ENCODE measurements around the gene KCTD10.

KCTD10 gene

GRCh38 chr12:109493090-109493489 lies 16.0 kb upstream of the KCTD10 start:
- Histone ChIP-seq H3K9me3 (ENCODE audit: insufficient read depth, low read depth, low read length) (no peaks in the 10 kb centered on the region), H3K27me3 (ENCODE audit: insufficient read depth, low read length) (no peaks in the 10 kb centered on the region), H3K36me3 (ENCODE audit: insufficient read depth, low read depth, low read length) (peaks cover 69% of the 10 kb centered on the region), H3K27ac (ENCODE audit: low read length) (no peak overlapping the region), H3K4me1 (ENCODE audit: insufficient read depth, low read length) (no peaks in the 10 kb centered on the region), H3K9ac (ENCODE audit: low read depth, low read length) (no peak overlapping the region), H3K4me3 (ENCODE audit: low read length) (no peak overlapping the region)

GRCh38 chr12:109492371-109492770 lies 15.3 kb upstream of the KCTD10 start:
- H3K27ac ChIP-seq (ENCODE audit: low read length): no peak overlapping the region
- H3K27me3 ChIP-seq (ENCODE audit: insufficient read depth, low read length): no peaks in the 10 kb centered on the region
- no peak overlapping the region for H3K4me3 ChIP-seq (ENCODE audit: low read length)
- H3K4me1 ChIP-seq (ENCODE audit: insufficient read depth, low read length): no peaks in the 10 kb centered on the region
- H3K9ac ChIP-seq (ENCODE audit: low read depth, low read length): no peak overlapping the region
- H3K36me3 ChIP-seq (ENCODE audit: insufficient read depth, low read depth, low read length): peaks cover 69% of the 10 kb centered on the region
- no peaks in the 10 kb centered on the region for H3K9me3 ChIP-seq (ENCODE audit: insufficient read depth, low read depth, low read length)

- no peak overlapping the region for H3K4me3 ChIP-seq (ENCODE audit: low read length)
- no peak overlapping the region for H3K27ac ChIP-seq (ENCODE audit: low read length)
- no peaks in the 10 kb centered on the region for H3K4me1 ChIP-seq (ENCODE audit: insufficient read depth, low read length)
- no peaks in the 10 kb centered on the region for H3K27me3 ChIP-seq (ENCODE audit: insufficient read depth, low read length)
- H3K9ac ChIP-seq (ENCODE audit: low read depth, low read length): no peak overlapping the region
- H3K36me3 ChIP-seq (ENCODE audit: insufficient read depth, low read depth, low read length): peaks cover 76% of the 10 kb centered on the region
- no peaks in the 10 kb centered on the region for H3K9me3 ChIP-seq (ENCODE audit: insufficient read depth, low read depth, low read length)
These were observed 14.6 kb upstream of the KCTD10 start for GRCh38 chr12:109491671-109492070.

- no peak overlapping the region for H3K4me3 ChIP-seq (ENCODE audit: low read length)
- no peaks in the 10 kb centered on the region for H3K4me1 ChIP-seq (ENCODE audit: insufficient read depth, low read length)
- H3K36me3 ChIP-seq (ENCODE audit: insufficient read depth, low read depth, low read length): peaks cover 84% of the 10 kb centered on the region
- H3K9me3 ChIP-seq (ENCODE audit: insufficient read depth, low read depth, low read length): no peaks in the 10 kb centered on the region
- no peak overlapping the region for H3K27ac ChIP-seq (ENCODE audit: low read length)
- no peak overlapping the region for H3K9ac ChIP-seq (ENCODE audit: low read depth, low read length)
- H3K27me3 ChIP-seq (ENCODE audit: insufficient read depth, low read length): no peaks in the 10 kb centered on the region
These were observed 13.0 kb upstream of the KCTD10 start for GRCh38 chr12:109489955-109490565.

GRCh38 chr12:109489016-109489954 lies 12.2 kb upstream of the KCTD10 start:
- H3K4me1 ChIP-seq (ENCODE audit: insufficient read depth, low read length): no peaks in the 10 kb centered on the region
- peaks cover 84% of the 10 kb centered on the region for H3K36me3 ChIP-seq (ENCODE audit: insufficient read depth, low read depth, low read length)
- H3K4me3 ChIP-seq (ENCODE audit: low read length): no peak overlapping the region
- H3K27me3 ChIP-seq (ENCODE audit: insufficient read depth, low read length): no peaks in the 10 kb centered on the region
- no peak overlapping the region for H3K9ac ChIP-seq (ENCODE audit: low read depth, low read length)
- H3K9me3 ChIP-seq (ENCODE audit: insufficient read depth, low read depth, low read length): no peaks in the 10 kb centered on the region
- H3K27ac ChIP-seq (ENCODE audit: low read length): no peak overlapping the region

GRCh38 chr12:109488051-109488665 lies 11.1 kb upstream of the KCTD10 start:
- no peak overlapping the region for H3K27ac ChIP-seq (ENCODE audit: low read length)
- H3K9me3 ChIP-seq (ENCODE audit: insufficient read depth, low read depth, low read length): no peaks in the 10 kb centered on the region
- H3K4me3 ChIP-seq (ENCODE audit: low read length): no peak overlapping the region
- peaks cover 90% of the 10 kb centered on the region for H3K36me3 ChIP-seq (ENCODE audit: insufficient read depth, low read depth, low read length)
- H3K27me3 ChIP-seq (ENCODE audit: insufficient read depth, low read length): no peaks in the 10 kb centered on the region
- no peak overlapping the region for H3K9ac ChIP-seq (ENCODE audit: low read depth, low read length)
- no peaks in the 10 kb centered on the region for H3K4me1 ChIP-seq (ENCODE audit: insufficient read depth, low read length)

GRCh38 chr12:109487181-109488050 lies 10.3 kb upstream of the KCTD10 start:
- Histone ChIP-seq H3K4me3 (ENCODE audit: low read length) (no peak overlapping the region), H3K4me1 (ENCODE audit: insufficient read depth, low read length) (no peaks in the 10 kb centered on the region), H3K9me3 (ENCODE audit: insufficient read depth, low read depth, low read length) (no peaks in the 10 kb centered on the region), H3K36me3 (ENCODE audit: insufficient read depth, low read depth, low read length) (peaks cover 86% of the 10 kb centered on the region), H3K27ac (ENCODE audit: low read length) (no peak overlapping the region), H3K27me3 (ENCODE audit: insufficient read depth, low read length) (no peaks in the 10 kb centered on the region), H3K9ac (ENCODE audit: low read depth, low read length) (no peak overlapping the region)

GRCh38 chr12:109485201-109485600 lies 8.1 kb upstream of the KCTD10 start:
- Histone ChIP-seq H3K4me3 (ENCODE audit: low read length) (no peak overlapping the region), H3K27ac (ENCODE audit: low read length) (no peak overlapping the region), H3K9ac (ENCODE audit: low read depth, low read length) (no peak overlapping the region), H3K9me3 (ENCODE audit: insufficient read depth, low read depth, low read length) (no peaks in the 10 kb centered on the region), H3K36me3 (ENCODE audit: insufficient read depth, low read depth, low read length) (peaks cover 68% of the 10 kb centered on the region), H3K4me1 (ENCODE audit: insufficient read depth, low read length) (no peaks in the 10 kb centered on the region), H3K27me3 (ENCODE audit: insufficient read depth, low read length) (no peaks in the 10 kb centered on the region)

- Histone ChIP-seq H3K9me3 (ENCODE audit: insufficient read depth, low read depth, low read length) (no peaks in the 10 kb centered on the region), H3K4me3 (ENCODE audit: low read length) (no peak overlapping the region), H3K4me1 (ENCODE audit: insufficient read depth, low read length) (no peaks in the 10 kb centered on the region), H3K27ac (ENCODE audit: low read length) (no peak overlapping the region), H3K27me3 (ENCODE audit: insufficient read depth, low read length) (no peaks in the 10 kb centered on the region), H3K36me3 (ENCODE audit: insufficient read depth, low read depth, low read length) (peaks cover 50% of the 10 kb centered on the region), H3K9ac (ENCODE audit: low read depth, low read length) (no peak overlapping the region)
These were observed 6.2 kb upstream of the KCTD10 start for GRCh38 chr12:109483346-109483745.

GRCh38 chr12:109482894-109483293 lies 5.8 kb upstream of the KCTD10 start:
- H3K27me3 ChIP-seq (ENCODE audit: insufficient read depth, low read length): no peaks in the 10 kb centered on the region
- H3K4me3 ChIP-seq (ENCODE audit: low read length): no peak overlapping the region
- peaks cover 45% of the 10 kb centered on the region for H3K36me3 ChIP-seq (ENCODE audit: insufficient read depth, low read depth, low read length)
- no peaks in the 10 kb centered on the region for H3K9me3 ChIP-seq (ENCODE audit: insufficient read depth, low read depth, low read length)
- H3K9ac ChIP-seq (ENCODE audit: low read depth, low read length): no peak overlapping the region
- H3K27ac ChIP-seq (ENCODE audit: low read length): no peak overlapping the region
- H3K4me1 ChIP-seq (ENCODE audit: insufficient read depth, low read length): no peaks in the 10 kb centered on the region

GRCh38 chr12:109482491-109482890 lies 5.4 kb upstream of the KCTD10 start:
- Histone ChIP-seq H3K9ac (ENCODE audit: low read depth, low read length) (no peak overlapping the region), H3K4me3 (ENCODE audit: low read length) (no peak overlapping the region), H3K36me3 (ENCODE audit: insufficient read depth, low read depth, low read length) (peaks cover 41% of the 10 kb centered on the region), H3K4me1 (ENCODE audit: insufficient read depth, low read length) (no peaks in the 10 kb centered on the region), H3K9me3 (ENCODE audit: insufficient read depth, low read depth, low read length) (no peaks in the 10 kb centered on the region), H3K27me3 (ENCODE audit: insufficient read depth, low read length) (no peaks in the 10 kb centered on the region), H3K27ac (ENCODE audit: low read length) (no peak overlapping the region)
